Liver (tissue), 9 donors: ENCODE data around the gene CEACAM7. TPM values are rescaled to one million over a fixed set of nuclear protein-coding genes. Genes with fewer than 3 reads are reported as not detected.
A peak's percentile ranks its signal among the peaks of the same experiment; 100 is the strongest.

Experiments used
- DNase-seq: peaks from one replicate; pipeline ENCODE4 v3.0.0-alpha.2; 2017; ENCODE audit warnings: low spot score
- H3K27ac ChIP-seq, 2 donors: one replicate each; pipeline ENCODE4 v1.7.0; 2013; ENCODE audit warnings: inconsistent platforms in 2 of 2, low read length in 2 of 2, control low read depth in 1 of 2, low read depth in 1 of 2, mild to moderate bottlenecking in 1 of 2
- H3K27me3 ChIP-seq, 4 donors: one replicate each; pipeline versions ENCODE4 v1.6.1 to v1.7.0; 2013; ENCODE audit warnings: low read length in 3 of 4, inconsistent platforms in 1 of 4, mild to moderate bottlenecking in 1 of 4, moderate library complexity in 1 of 4; ENCODE audit not compliant: control insufficient read depth in 4 of 4, insufficient read depth in 4 of 4
- H3K36me3 ChIP-seq, 4 donors: one replicate each; pipeline versions ENCODE4 v1.6.1 to v1.7.0; 2013; ENCODE audit warnings: low read length in 3 of 4, mild to moderate bottlenecking in 3 of 4, low read depth in 1 of 4, moderate library complexity in 1 of 4; ENCODE audit not compliant: control insufficient read depth in 4 of 4, insufficient read depth in 3 of 4
- H3K4me1 ChIP-seq, 4 donors: one replicate each; pipeline versions ENCODE4 v1.6.1 to v1.7.0; 2013; ENCODE audit warnings: low read length in 3 of 4, mild to moderate bottlenecking in 3 of 4, moderate library complexity in 1 of 4; ENCODE audit not compliant: control insufficient read depth in 4 of 4, insufficient read depth in 4 of 4
- H3K4me3 ChIP-seq, 3 donors: one replicate each; pipeline versions ENCODE4 v1.6.1 to v1.7.0; 2013; ENCODE audit warnings: low read length in 3 of 3, control low read depth in 1 of 3, low read depth in 1 of 3, mild to moderate bottlenecking in 1 of 3
- H3K9ac ChIP-seq, 2 donors: one replicate each; pipeline ENCODE4 v1.7.0; 2013; ENCODE audit warnings: low read length in 2 of 2, mild to moderate bottlenecking in 2 of 2, moderate library complexity in 2 of 2, control low read depth in 1 of 2, low read depth in 1 of 2
- H3K9me3 ChIP-seq, 4 donors: one replicate each; pipeline versions ENCODE4 v1.6.1 to v1.7.0; 2013; ENCODE audit warnings: low read length in 3 of 4; ENCODE audit not compliant: control insufficient read depth in 4 of 4
- EGR1 ChIP-seq, 2 donors: IDR thresholded peaks; 2 replicates each; pipeline ENCODE4 v1.6.1; 2016 to 2018; ENCODE audit warnings: antibody characterized with exemption in 2 of 2, low read depth in 2 of 2
- FOXA1 ChIP-seq: IDR thresholded peaks from 2 replicates; pipeline ENCODE4 v1.6.1; 2016; ENCODE audit warnings: antibody characterized with exemption
- FOXA2 ChIP-seq: IDR thresholded peaks from 2 replicates; pipeline ENCODE4 v1.6.1; 2016; ENCODE audit warnings: antibody characterized with exemption
- GABPA ChIP-seq, 2 donors: IDR thresholded peaks in 1 of 2; conservative IDR thresholded peaks in 1 of 2; 2 replicates each; pipeline ENCODE4 v1.6.1; 2016; ENCODE audit warnings: antibody characterized with exemption in 2 of 2, mild to moderate bottlenecking in 1 of 2, moderate library complexity in 1 of 2
- HNF4A ChIP-seq, 2 donors: conservative IDR thresholded peaks; 2 replicates each; pipeline ENCODE4 v1.6.1; 2016; ENCODE audit warnings: antibody characterized with exemption in 2 of 2, mild to moderate bottlenecking in 2 of 2
- HNF4G ChIP-seq: IDR thresholded peaks from 2 replicates; pipeline ENCODE4 v1.6.1; 2016; ENCODE audit warnings: antibody characterized with exemption
- JUND ChIP-seq, 2 donors: IDR thresholded peaks; 2 replicates each; pipeline ENCODE4 v1.6.1; 2016; ENCODE audit warnings: antibody characterized with exemption in 2 of 2
- NR2F2 ChIP-seq: IDR thresholded peaks from 2 replicates; pipeline ENCODE4 v1.6.1; 2016; ENCODE audit warnings: antibody characterized with exemption
- RAD21 ChIP-seq, 2 donors: IDR thresholded peaks; 2 replicates each; pipeline ENCODE4 v1.6.1; 2016; ENCODE audit warnings: antibody characterized with exemption in 2 of 2, mild to moderate bottlenecking in 2 of 2
- RXRA ChIP-seq, 2 donors: IDR thresholded peaks; 2 replicates each; pipeline ENCODE4 v1.6.1; 2017 to 2018; ENCODE audit warnings: antibody characterized with exemption in 2 of 2, mild to moderate bottlenecking in 1 of 2
- SP1 ChIP-seq: IDR thresholded peaks from 2 replicates; pipeline ENCODE4 v1.6.1; 2018; ENCODE audit warnings: antibody characterized with exemption, mild to moderate bottlenecking
- TAF1 ChIP-seq: conservative IDR thresholded peaks from 2 replicates; pipeline ENCODE4 v1.6.1; 2016; ENCODE audit warnings: antibody characterized with exemption, mild to moderate bottlenecking
- YY1 ChIP-seq: IDR thresholded peaks from 2 replicates; pipeline ENCODE4 v1.6.1; 2016; ENCODE audit warnings: antibody characterized with exemption, mild to moderate bottlenecking
- WGBS: extraction: QIAGEN DNeasy Blood & Tissue Kit; methylation state at CpG from one replicate; pipeline ENCODE4 v1.1.7; 2013; 5-methylcytosine and 5-hydroxymethylcytosine counted together
- polyA plus RNA-seq, 2 donors: library from polyadenylated mRNA; stranded (reverse) in 1 of 2; unstranded in 1 of 2; fragments of 200-250 nt in 1 of 2; fragments of >200 nt in 1 of 2; fragmentation: Nextera tagmentation in 1 of 2; extraction: Ambion mirVana in 1 of 2; gene quantifications; one replicate each; pipeline versions ENCODE4 v1.2.1 to v1.2.3, GENCODE V29; 2013 to 2015
- total RNA-seq, 2 donors: library from RNA; depleted of rRNA; stranded (reverse); fragments of >200 nt; gene quantifications; one replicate each; pipeline ENCODE4 v1.2.3, GENCODE V29; 2014
- TF ChIP-seq, protein P1 (sequence below): IDR thresholded peaks from 2 replicates; pipeline ENCODE4 v1.6.1; 2016; ENCODE audit warnings: antibody characterized with exemption, mild to moderate bottlenecking
- TF ChIP-seq, protein P2 (sequence below): fragments of 150-350 bp; IDR thresholded peaks from 2 replicates; pipeline ENCODE4 v1.5.1; 2017; ENCODE audit warnings: improper control_type of control experiment, low read depth, low read length; ENCODE audit not compliant: missing input control
- TF ChIP-seq, protein P3 (sequence below): IDR thresholded peaks from 2 replicates; pipeline ENCODE4 v1.6.1; 2016; ENCODE audit warnings: antibody characterized with exemption
- TF ChIP-seq, protein P4 (sequence below): IDR thresholded peaks from 2 replicates; pipeline ENCODE4 v1.6.1; 2016; ENCODE audit warnings: antibody characterized with exemption
- TF ChIP-seq, protein P5 (sequence below): IDR thresholded peaks from 2 replicates; pipeline ENCODE4 v1.6.1; 2016; ENCODE audit warnings: antibody characterized with exemption
- donor health status: healthy.
- donor health status: healthy.
- donor health status: healthy.
- donor health status: healthy.
- donor health status: healthy.

The CEACAM7 gene
- total and polyA plus RNA-seq, 4 donors: 0.03 TPM; not detected in 3

DNA sequence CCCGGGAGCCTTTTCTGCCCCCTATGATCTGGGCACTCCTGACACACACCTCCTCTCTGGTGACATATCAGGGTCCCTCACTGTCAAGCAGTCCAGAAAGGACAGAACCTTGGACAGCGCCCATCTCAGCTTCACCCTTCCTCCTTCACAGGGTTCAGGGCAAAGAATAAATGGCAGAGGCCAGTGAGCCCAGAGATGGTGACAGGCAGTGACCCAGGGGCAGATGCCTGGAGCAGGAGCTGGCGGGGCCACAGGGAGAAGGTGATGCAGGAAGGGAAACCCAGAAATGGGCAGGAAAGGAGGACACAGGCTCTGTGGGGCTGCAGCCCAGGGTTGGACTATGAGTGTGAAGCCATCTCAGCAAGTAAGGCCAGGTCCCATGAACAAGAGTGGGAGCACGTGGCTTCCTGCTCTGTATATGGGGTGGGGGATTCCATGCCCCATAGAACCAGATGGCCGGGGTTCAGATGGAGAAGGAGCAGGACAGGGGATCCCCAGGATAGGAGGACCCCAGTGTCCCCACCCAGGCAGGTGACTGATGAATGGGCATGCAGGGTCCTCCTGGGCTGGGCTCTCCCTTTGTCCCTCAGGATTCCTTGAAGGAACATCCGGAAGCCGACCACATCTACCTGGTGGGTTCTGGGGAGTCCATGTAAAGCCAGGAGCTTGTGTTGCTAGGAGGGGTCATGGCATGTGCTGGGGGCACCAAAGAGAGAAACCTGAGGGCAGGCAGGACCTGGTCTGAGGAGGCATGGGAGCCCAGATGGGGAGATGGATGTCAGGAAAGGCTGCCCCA lies 8.5 kb upstream of the CEACAM7 start:
- Histone ChIP-seq H3K9ac (no peak overlapping the region), H3K4me1 (peaks cover 0 to 3% (median 0%) of the 10 kb centered on the region in 4 donors), H3K4me3 (no peak overlapping the region), H3K27me3 (peaks cover 0 to 5% (median under 1%) of the 10 kb centered on the region in 4 donors), H3K27ac (no peak overlapping the region), H3K36me3 (no peaks in the 10 kb centered on the region), H3K9me3 (no peaks in the 10 kb centered on the region)
- DNase-seq: no peak
- TF ChIP-seq RXRA (IDR thresholded peaks at IDR 0.05) (no peak), TAF1 (no peak), FOXA1 (no peak)
- TF ChIP-seq, protein P1, sequence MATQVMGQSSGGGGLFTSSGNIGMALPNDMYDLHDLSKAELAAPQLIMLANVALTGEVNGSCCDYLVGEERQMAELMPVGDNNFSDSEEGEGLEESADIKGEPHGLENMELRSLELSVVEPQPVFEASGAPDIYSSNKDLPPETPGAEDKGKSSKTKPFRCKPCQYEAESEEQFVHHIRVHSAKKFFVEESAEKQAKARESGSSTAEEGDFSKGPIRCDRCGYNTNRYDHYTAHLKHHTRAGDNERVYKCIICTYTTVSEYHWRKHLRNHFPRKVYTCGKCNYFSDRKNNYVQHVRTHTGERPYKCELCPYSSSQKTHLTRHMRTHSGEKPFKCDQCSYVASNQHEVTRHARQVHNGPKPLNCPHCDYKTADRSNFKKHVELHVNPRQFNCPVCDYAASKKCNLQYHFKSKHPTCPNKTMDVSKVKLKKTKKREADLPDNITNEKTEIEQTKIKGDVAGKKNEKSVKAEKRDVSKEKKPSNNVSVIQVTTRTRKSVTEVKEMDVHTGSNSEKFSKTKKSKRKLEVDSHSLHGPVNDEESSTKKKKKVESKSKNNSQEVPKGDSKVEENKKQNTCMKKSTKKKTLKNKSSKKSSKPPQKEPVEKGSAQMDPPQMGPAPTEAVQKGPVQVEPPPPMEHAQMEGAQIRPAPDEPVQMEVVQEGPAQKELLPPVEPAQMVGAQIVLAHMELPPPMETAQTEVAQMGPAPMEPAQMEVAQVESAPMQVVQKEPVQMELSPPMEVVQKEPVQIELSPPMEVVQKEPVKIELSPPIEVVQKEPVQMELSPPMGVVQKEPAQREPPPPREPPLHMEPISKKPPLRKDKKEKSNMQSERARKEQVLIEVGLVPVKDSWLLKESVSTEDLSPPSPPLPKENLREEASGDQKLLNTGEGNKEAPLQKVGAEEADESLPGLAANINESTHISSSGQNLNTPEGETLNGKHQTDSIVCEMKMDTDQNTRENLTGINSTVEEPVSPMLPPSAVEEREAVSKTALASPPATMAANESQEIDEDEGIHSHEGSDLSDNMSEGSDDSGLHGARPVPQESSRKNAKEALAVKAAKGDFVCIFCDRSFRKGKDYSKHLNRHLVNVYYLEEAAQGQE: peak; percentile 95
- TF ChIP-seq, protein P2, sequence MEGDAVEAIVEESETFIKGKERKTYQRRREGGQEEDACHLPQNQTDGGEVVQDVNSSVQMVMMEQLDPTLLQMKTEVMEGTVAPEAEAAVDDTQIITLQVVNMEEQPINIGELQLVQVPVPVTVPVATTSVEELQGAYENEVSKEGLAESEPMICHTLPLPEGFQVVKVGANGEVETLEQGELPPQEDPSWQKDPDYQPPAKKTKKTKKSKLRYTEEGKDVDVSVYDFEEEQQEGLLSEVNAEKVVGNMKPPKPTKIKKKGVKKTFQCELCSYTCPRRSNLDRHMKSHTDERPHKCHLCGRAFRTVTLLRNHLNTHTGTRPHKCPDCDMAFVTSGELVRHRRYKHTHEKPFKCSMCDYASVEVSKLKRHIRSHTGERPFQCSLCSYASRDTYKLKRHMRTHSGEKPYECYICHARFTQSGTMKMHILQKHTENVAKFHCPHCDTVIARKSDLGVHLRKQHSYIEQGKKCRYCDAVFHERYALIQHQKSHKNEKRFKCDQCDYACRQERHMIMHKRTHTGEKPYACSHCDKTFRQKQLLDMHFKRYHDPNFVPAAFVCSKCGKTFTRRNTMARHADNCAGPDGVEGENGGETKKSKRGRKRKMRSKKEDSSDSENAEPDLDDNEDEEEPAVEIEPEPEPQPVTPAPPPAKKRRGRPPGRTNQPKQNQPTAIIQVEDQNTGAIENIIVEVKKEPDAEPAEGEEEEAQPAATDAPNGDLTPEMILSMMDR: no peak
- 59% methylated on average over 7 of the region's 7 CpGs for WGBS

DNA sequence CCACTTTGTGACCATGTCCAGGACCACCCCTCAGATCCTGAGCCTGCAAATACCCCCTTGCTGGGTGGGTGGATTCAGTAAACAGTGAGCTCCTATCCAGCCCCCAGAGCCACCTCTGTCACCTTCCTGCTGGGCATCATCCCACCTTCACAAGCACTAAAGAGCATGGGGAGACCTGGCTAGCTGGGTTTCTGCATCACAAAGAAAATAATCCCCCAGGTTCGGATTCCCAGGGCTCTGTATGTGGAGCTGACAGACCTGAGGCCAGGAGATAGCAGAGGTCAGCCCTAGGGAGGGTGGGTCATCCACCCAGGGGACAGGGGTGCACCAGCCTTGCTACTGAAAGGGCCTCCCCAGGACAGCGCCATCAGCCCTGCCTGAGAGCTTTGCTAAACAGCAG lies 7.7 kb upstream of the CEACAM7 start:
- H3K27ac ChIP-seq: no peak overlapping the region
- no peaks in the 10 kb centered on the region for H3K36me3 ChIP-seq
- 67% methylated on average over 2 of the region's 2 CpGs for WGBS
- no peak overlapping the region for H3K9ac ChIP-seq
- DNase-seq: no peak
- H3K27me3 ChIP-seq: peaks cover 0 to 5% (median under 1%) of the 10 kb centered on the region in 4 donors
- H3K9me3 ChIP-seq: no peaks in the 10 kb centered on the region
- no peak overlapping the region for H3K4me3 ChIP-seq
- H3K4me1 ChIP-seq: peaks cover 0 to 3% (median 0%) of the 10 kb centered on the region in 4 donors
- TF ChIP-seq, protein P3, sequence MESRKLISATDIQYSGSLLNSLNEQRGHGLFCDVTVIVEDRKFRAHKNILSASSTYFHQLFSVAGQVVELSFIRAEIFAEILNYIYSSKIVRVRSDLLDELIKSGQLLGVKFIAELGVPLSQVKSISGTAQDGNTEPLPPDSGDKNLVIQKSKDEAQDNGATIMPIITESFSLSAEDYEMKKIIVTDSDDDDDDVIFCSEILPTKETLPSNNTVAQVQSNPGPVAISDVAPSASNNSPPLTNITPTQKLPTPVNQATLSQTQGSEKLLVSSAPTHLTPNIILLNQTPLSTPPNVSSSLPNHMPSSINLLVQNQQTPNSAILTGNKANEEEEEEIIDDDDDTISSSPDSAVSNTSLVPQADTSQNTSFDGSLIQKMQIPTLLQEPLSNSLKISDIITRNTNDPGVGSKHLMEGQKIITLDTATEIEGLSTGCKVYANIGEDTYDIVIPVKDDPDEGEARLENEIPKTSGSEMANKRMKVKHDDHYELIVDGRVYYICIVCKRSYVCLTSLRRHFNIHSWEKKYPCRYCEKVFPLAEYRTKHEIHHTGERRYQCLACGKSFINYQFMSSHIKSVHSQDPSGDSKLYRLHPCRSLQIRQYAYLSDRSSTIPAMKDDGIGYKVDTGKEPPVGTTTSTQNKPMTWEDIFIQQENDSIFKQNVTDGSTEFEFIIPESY: no peak
- no peak for TF ChIP-seq RXRA (IDR thresholded peaks at IDR 0.05)
- TF ChIP-seq HNF4A (conservative IDR thresholded peaks at IDR 0.05): no peak
- TF ChIP-seq HNF4G: no peak
- no peak for TF ChIP-seq GABPA (IDR thresholded peaks at IDR 0.05 in 1 of 2, conservative IDR thresholded peaks at IDR 0.05 in 1 of 2)
- no peak for TF ChIP-seq EGR1 (IDR thresholded peaks at IDR 0.05; ENCODE audit: low read depth in 2 of 2)
- no peak for TF ChIP-seq JUND (IDR thresholded peaks at IDR 0.05)
- no peak for TF ChIP-seq NR2F2
- TF ChIP-seq TAF1: no peak
- TF ChIP-seq RAD21 (IDR thresholded peaks at IDR 0.05): no peak
- TF ChIP-seq, protein P4, sequence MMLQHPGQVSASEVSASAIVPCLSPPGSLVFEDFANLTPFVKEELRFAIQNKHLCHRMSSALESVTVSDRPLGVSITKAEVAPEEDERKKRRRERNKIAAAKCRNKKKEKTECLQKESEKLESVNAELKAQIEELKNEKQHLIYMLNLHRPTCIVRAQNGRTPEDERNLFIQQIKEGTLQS: no peak
- no peak for TF ChIP-seq SP1
- no peak for TF ChIP-seq FOXA2
- TF ChIP-seq, protein P2: no peak
- TF ChIP-seq, protein P5, sequence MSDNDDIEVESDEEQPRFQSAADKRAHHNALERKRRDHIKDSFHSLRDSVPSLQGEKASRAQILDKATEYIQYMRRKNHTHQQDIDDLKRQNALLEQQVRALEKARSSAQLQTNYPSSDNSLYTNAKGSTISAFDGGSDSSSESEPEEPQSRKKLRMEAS: no peak
- no peak for TF ChIP-seq YY1
